CD14-positive monocyte (primary cell): ENCODE data around the gene EXOC6B. TPM values are rescaled to one million over a fixed set of nuclear protein-coding genes. Genes with fewer than 3 reads are reported as not detected.

Experiments
- DNase-seq, 3 donors: peaks; one replicate each; pipeline ENCODE4 v3.0.0-alpha.2; 2011 to 2022
- H2AFZ ChIP-seq: 2 replicates; pipeline ENCODE4 v1.6.0; 2012; ENCODE audit warnings: mild to moderate bottlenecking, low read depth, low read length, inconsistent platforms; ENCODE audit not compliant: insufficient read depth, poor library complexity, severe bottlenecking
- H3K27ac ChIP-seq, 2 donors: 1 replicate in 1 of 2; 2 replicates in 1 of 2; pipeline ENCODE4 v1.5.1; 2012 to 2013; ENCODE audit warnings: low read length in 2 of 2, control low read depth in 1 of 2, inconsistent platforms in 1 of 2, low read depth in 1 of 2, mild to moderate bottlenecking in 1 of 2
- H3K27me3 ChIP-seq, 2 donors: one replicate each; pipeline versions ENCODE4 v1.6.0 to v1.6.1; 2011 to 2013; ENCODE audit warnings: low read length in 2 of 2; ENCODE audit not compliant: control insufficient read depth in 2 of 2, insufficient read depth in 2 of 2
- H3K36me3 ChIP-seq, 2 donors: replicated peaks in 1 of 2; 1 replicate in 1 of 2; 2 replicates in 1 of 2; pipeline versions ENCODE4 v1.5.1 to v1.6.1; 2012 to 2013; ENCODE audit warnings: low read length in 2 of 2, control low read depth in 1 of 2, inconsistent platforms in 1 of 2, mild to moderate bottlenecking in 1 of 2; ENCODE audit not compliant: insufficient read depth in 2 of 2, control insufficient read depth in 1 of 2
- H3K4me1 ChIP-seq, 2 donors: 1 replicate in 1 of 2; 2 replicates in 1 of 2; pipeline versions ENCODE4 v1.5.1 to v1.6.1; 2012 to 2013; ENCODE audit warnings: low read length in 2 of 2, control low read depth in 1 of 2, inconsistent platforms in 1 of 2, mild to moderate bottlenecking in 1 of 2, moderate library complexity in 1 of 2; ENCODE audit not compliant: insufficient read depth in 2 of 2, control insufficient read depth in 1 of 2
- H3K4me2 ChIP-seq: replicated peaks from 2 replicates; pipeline ENCODE3; 2012; ENCODE audit warnings: low read length, moderate library complexity, mild to moderate bottlenecking; ENCODE audit not compliant: poor library complexity, severe bottlenecking; ENCODE audit errors: extremely low read depth
- H3K4me3 ChIP-seq, 3 experiments: fragments of 200-600 bp in 1 of 3; sonication (generic) in 1 of 3; replicated peaks in 1 of 3; 1 replicate in 2 of 3; 2 replicates in 1 of 3; pipeline ENCODE4 v1.5.1; 2011 to 2013; ENCODE audit warnings: low read length in 3 of 3, mild to moderate bottlenecking in 3 of 3, control low read depth in 2 of 3, low read depth in 2 of 3, inconsistent platforms in 1 of 3, moderate library complexity in 1 of 3
- H3K79me2 ChIP-seq: 2 replicates; pipeline ENCODE4 v1.6.0; 2012; ENCODE audit warnings: mild to moderate bottlenecking, control low read depth, inconsistent platforms, low read length, moderate library complexity; ENCODE audit not compliant: insufficient read depth
- H3K9ac ChIP-seq: 2 replicates; pipeline ENCODE4 v1.6.0; 2017; ENCODE audit warnings: low read length, mild to moderate bottlenecking; ENCODE audit not compliant: insufficient read depth, poor library complexity, severe bottlenecking
- H3K9me3 ChIP-seq, 2 donors: replicated peaks in 1 of 2; 1 replicate in 1 of 2; 2 replicates in 1 of 2; pipeline versions ENCODE4 v1.5.1 to v1.6.1; 2012 to 2013; ENCODE audit warnings: low read length in 2 of 2, control low read depth in 1 of 2; ENCODE audit not compliant: control insufficient read depth in 1 of 2, insufficient read depth in 1 of 2
- H4K20me1 ChIP-seq: 2 replicates; pipeline ENCODE4 v1.6.0; 2012; ENCODE audit warnings: mild to moderate bottlenecking, low read length, control low read depth, moderate library complexity; ENCODE audit not compliant: insufficient read depth
- H3K27ac Mint-ChIP-seq, 7 donors: one replicate each; pipeline ENCODE4 v1.8.0; 2020; ENCODE audit warnings: mild to moderate bottlenecking in 7 of 7, mixed read lengths in 7 of 7, moderate library complexity in 6 of 7, inconsistent platforms in 2 of 7
- H3K27me3 Mint-ChIP-seq, 3 donors: one replicate each; pipeline ENCODE4 v1.8.0; 2021 to 2022; ENCODE audit warnings: low read depth in 3 of 3, mild to moderate bottlenecking in 3 of 3, mixed read lengths in 3 of 3, moderate library complexity in 3 of 3, inconsistent platforms in 1 of 3
- H3K36me3 Mint-ChIP-seq, 2 donors: one replicate each; pipeline ENCODE4 v1.8.0; 2020; ENCODE audit warnings: mixed read lengths in 2 of 2, inconsistent platforms in 1 of 2, mild to moderate bottlenecking in 1 of 2
- H3K4me1 Mint-ChIP-seq: one replicate; pipeline ENCODE4 v1.8.0; 2020; ENCODE audit warnings: mild to moderate bottlenecking, mixed read lengths
- H3K4me3 Mint-ChIP-seq, 2 donors: one replicate each; pipeline ENCODE4 v1.8.0; 2020; ENCODE audit warnings: mild to moderate bottlenecking in 2 of 2, mixed read lengths in 2 of 2, moderate library complexity in 1 of 2
- H3K9me3 Mint-ChIP-seq, 7 donors: one replicate each; pipeline ENCODE4 v1.8.0; 2020 to 2022; ENCODE audit warnings: mixed read lengths in 7 of 7, mild to moderate bottlenecking in 6 of 7, moderate library complexity in 6 of 7, inconsistent platforms in 2 of 7
- CTCF ChIP-seq: fragments of 200-600 bp; IDR thresholded peaks from one replicate; pipeline ENCODE4 v1.8.0; 2022; ENCODE audit warnings: antibody characterized with exemption, mild to moderate bottlenecking
- WGBS: methylation state at CpG from one replicate; pipeline ENCODE4 v1.1.5; 2013; ENCODE audit warnings: missing lambda C conversion rate; ENCODE audit not compliant: insufficient coverage; 5-methylcytosine and 5-hydroxymethylcytosine counted together
- intact Hi-C, 2 donors: fragments of 100-400 bp; cut with micrococcal nuclease; formaldehyde crosslinking; loops; one replicate each; pipeline versions ENCODE4 v1.15.0 to v1.15.1; 2023
- polyA plus RNA-seq, 3 donors: library from polyadenylated mRNA; depleted of rRNA in 1 of 3; unstranded in 2 of 3; stranded (reverse) in 1 of 3; fragments of 300-500 nt in 2 of 3; fragments of >200 nt in 1 of 3; fragmentation: Illumina TruSeq in 2 of 3; gene quantifications; 1 replicate in 2 of 3; 2 replicates in 1 of 3; pipeline ENCODE4 v1.2.3, GENCODE V29; 2012 to 2021

The EXOC6B gene
- polyA plus RNA-seq, 3 donors = 1.8 to 2.8 (median 2.1) TPM

DNA sequence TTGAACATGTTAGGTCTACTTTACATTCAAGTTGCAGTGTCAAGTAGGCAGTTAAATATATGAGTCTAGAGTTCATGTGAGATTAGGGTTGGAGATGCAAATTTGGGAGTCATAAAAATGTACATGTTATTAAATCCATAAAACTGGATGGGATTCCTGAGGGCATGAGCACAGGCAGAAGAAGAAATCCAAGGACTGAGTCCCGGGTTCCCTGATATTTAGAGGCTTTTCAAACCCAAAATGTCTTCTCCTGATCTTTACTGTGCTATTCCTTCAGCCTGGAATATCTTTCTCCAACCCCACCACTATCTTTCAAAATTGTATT lies 23.3 kb upstream of the EXOC6B start:
- no peaks in the 10 kb centered on the region for H4K20me1 ChIP-seq
- DNase-seq = no peak
- H3K79me2 ChIP-seq = no peaks in the 10 kb centered on the region
- intact Hi-C loops = no loop called here
- no peak overlapping the region for H3K27ac ChIP-seq
- Mint-ChIP-seq H3K4me3 (no peak overlapping the region), H3K36me3 (no peaks in the 10 kb centered on the region), H3K27ac (no peak overlapping the region), H3K27me3 (peaks cover 8 to 12% (median 12%) of the 10 kb centered on the region in 3 donors), H3K9me3 (no peaks in the 10 kb centered on the region), H3K4me1 (no peaks in the 10 kb centered on the region)
- no peak overlapping the region for H3K4me2 ChIP-seq
- 60% methylated on average over 1 of the region's 1 CpG for WGBS
- no peaks in the 10 kb centered on the region for H3K9me3 ChIP-seq
- no peak overlapping the region for H2AFZ ChIP-seq
- no peak overlapping the region for H3K9ac ChIP-seq
- no peaks in the 10 kb centered on the region for H3K36me3 ChIP-seq
- no peaks in the 10 kb centered on the region for H3K27me3 ChIP-seq
- H3K4me1 ChIP-seq = no peaks in the 10 kb centered on the region
- no peak overlapping the region for H3K4me3 ChIP-seq
- TF ChIP-seq CTCF = no peak

- no peaks in the 10 kb centered on the region for H3K4me1 ChIP-seq
- no peak overlapping the region for H2AFZ ChIP-seq
- no peaks in the 10 kb centered on the region for H3K79me2 ChIP-seq
- no peak for DNase-seq
- H3K4me1 Mint-ChIP-seq = no peaks in the 10 kb centered on the region
- H3K4me3 Mint-ChIP-seq = no peak overlapping the region
- no peak for TF ChIP-seq CTCF
- WGBS = 89% methylated on average over 3 of the region's 3 CpGs
- H4K20me1 ChIP-seq = no peaks in the 10 kb centered on the region
- no peak overlapping the region for H3K27ac ChIP-seq
- no peak overlapping the region for H3K9ac ChIP-seq
- no peaks in the 10 kb centered on the region for H3K36me3 Mint-ChIP-seq
- H3K4me3 ChIP-seq = no peak overlapping the region
- H3K36me3 ChIP-seq = no peaks in the 10 kb centered on the region
- no peaks in the 10 kb centered on the region for H3K9me3 ChIP-seq
- intact Hi-C loops = no loop called here
- H3K27me3 ChIP-seq = no peaks in the 10 kb centered on the region
- no peak overlapping the region for H3K27ac Mint-ChIP-seq
- no peak overlapping the region for H3K4me2 ChIP-seq
- peaks cover 8 to 12% (median 9%) of the 10 kb centered on the region in 3 donors for H3K27me3 Mint-ChIP-seq
- H3K9me3 Mint-ChIP-seq = no peaks in the 10 kb centered on the region
Observed at GRCh38 chr2:72848436-72849137, 22.8 kb upstream of the EXOC6B start.
